Peyer's patch (tissue), 4 donors: ENCODE data around the gene RAD52. TPM values are rescaled to one million over a fixed set of nuclear protein-coding genes. Genes with fewer than 3 reads are reported as not detected.

ENCODE experiments used
- DNase-seq, 3 donors: peaks; one replicate each; pipeline ENCODE4 v3.0.0-alpha.2; 2017 to 2019
- H3K27ac ChIP-seq, 4 donors: fragments of 200-600 bp; sonication (generic); one replicate each; pipeline ENCODE4 v1.5.1; 2016 to 2019
- H3K27me3 ChIP-seq, 2 donors: fragments of 200-600 bp; sonication (generic); one replicate each; pipeline ENCODE4 v1.5.1; 2019
- H3K36me3 ChIP-seq, 3 donors: fragments of 200-600 bp; sonication (generic); one replicate each; pipeline ENCODE4 v1.5.1; 2016 to 2019
- H3K4me1 ChIP-seq, 4 donors: fragments of 200-600 bp; sonication (generic); one replicate each; pipeline ENCODE4 v1.5.1; 2016 to 2019
- H3K4me3 ChIP-seq, 4 donors: fragments of 200-600 bp; sonication (generic); 1 replicate in 3 of 4; 2 replicates in 1 of 4; pipeline ENCODE4 v1.5.1; 2016 to 2019; ENCODE audit warnings: mild to moderate bottlenecking in 1 of 4
- H3K9me3 ChIP-seq, 4 donors: fragments of 200-600 bp; sonication (generic); one replicate each; pipeline ENCODE4 v1.5.1; 2016 to 2019; ENCODE audit warnings: mild to moderate bottlenecking in 1 of 4
- CTCF ChIP-seq, 6 experiments: fragments of 450-650 bp in 4 of 6; fragments of 200-600 bp in 2 of 6; sonication (generic) in 1 of 6; IDR thresholded peaks; one replicate each; pipeline ENCODE4 v1.5.1; 2017 to 2019; ENCODE audit warnings: antibody characterized with exemption in 6 of 6, mild to moderate bottlenecking in 3 of 6, moderate library complexity in 1 of 6
- POLR2A ChIP-seq, 2 donors: fragments of 450-650 bp; IDR thresholded peaks; one replicate each; pipeline ENCODE4 v1.5.1; 2017; ENCODE audit warnings: antibody characterized with exemption in 2 of 2, mild to moderate bottlenecking in 2 of 2, moderate library complexity in 2 of 2
- total RNA-seq, 4 donors: library from RNA; depleted of rRNA; stranded (reverse); fragments of >200 nt; gene quantifications; one replicate each; pipeline ENCODE4 v1.1.0, GENCODE V29; 2016

The RAD52 gene
- total RNA-seq, 4 donors from 2014 or later: 14.2 to 59.4 (median 25.3) TPM

GRCh38 chr12:920676-921075 lies 28.8 kb downstream of the RAD52 start:
- no peak for TF ChIP-seq CTCF (IDR thresholded peaks at IDR 0.05)
- TF ChIP-seq POLR2A (IDR thresholded peaks at IDR 0.05): no peak
- DNase-seq: no peak
- H3K27me3 ChIP-seq: no peaks in the 10 kb centered on the region
- no peaks in the 10 kb centered on the region for H3K4me1 ChIP-seq
- no peak overlapping the region for H3K4me3 ChIP-seq
- H3K27ac ChIP-seq: no peak overlapping the region
- H3K36me3 ChIP-seq: peaks cover 0 to 67% (median 0%) of the 10 kb centered on the region in 3 donors
- H3K9me3 ChIP-seq: no peaks in the 10 kb centered on the region

- H3K36me3 ChIP-seq: peaks cover 0 to 79% (median 0%) of the 10 kb centered on the region in 3 donors
- peak overlapping the region in 1 of 4 donors; percentile 46 for H3K27ac ChIP-seq
- no peaks in the 10 kb centered on the region for H3K27me3 ChIP-seq
- no peak for DNase-seq
- no peaks in the 10 kb centered on the region for H3K4me1 ChIP-seq
- H3K4me3 ChIP-seq: no peak overlapping the region
- TF ChIP-seq CTCF (IDR thresholded peaks at IDR 0.05): no peak
- TF ChIP-seq POLR2A (IDR thresholded peaks at IDR 0.05): no peak
- H3K9me3 ChIP-seq: no peaks in the 10 kb centered on the region
These were observed 32.6 kb downstream of the RAD52 start for GRCh38 chr12:916712-917445.

- Histone ChIP-seq H3K9me3 (no peaks in the 10 kb centered on the region), H3K36me3 (peaks cover 0 to 80% (median 0%) of the 10 kb centered on the region in 3 donors), H3K27me3 (no peaks in the 10 kb centered on the region), H3K4me3 (no peak overlapping the region), H3K4me1 (no peaks in the 10 kb centered on the region), H3K27ac (peak overlapping the region in 1 of 4 donors; percentile 46)
- DNase-seq: peak in 2 of 3 donors; percentile 56 to 60
- no peak for TF ChIP-seq CTCF (IDR thresholded peaks at IDR 0.05)
- TF ChIP-seq POLR2A (IDR thresholded peaks at IDR 0.05): no peak
These were observed 33.3 kb downstream of the RAD52 start for GRCh38 chr12:916240-916639.

GRCh38 chr12:915090-915489 lies 34.4 kb downstream of the RAD52 start:
- TF ChIP-seq POLR2A (IDR thresholded peaks at IDR 0.05) (no peak), CTCF (IDR thresholded peaks at IDR 0.05) (no peak)
- H3K4me3 ChIP-seq: no peak overlapping the region
- no peaks in the 10 kb centered on the region for H3K4me1 ChIP-seq
- H3K27me3 ChIP-seq: no peaks in the 10 kb centered on the region
- no peaks in the 10 kb centered on the region for H3K9me3 ChIP-seq
- H3K27ac ChIP-seq: peak overlapping the region in 1 of 4 donors; percentile 8
- peaks cover 0 to 80% (median 0%) of the 10 kb centered on the region in 3 donors for H3K36me3 ChIP-seq
- DNase-seq: no peak

- no peak for DNase-seq
- Histone ChIP-seq H3K27ac (peak overlapping the region in 2 of 4 donors; percentile 8 to 17), H3K9me3 (no peaks in the 10 kb centered on the region), H3K4me1 (no peaks in the 10 kb centered on the region), H3K27me3 (no peaks in the 10 kb centered on the region), H3K36me3 (peaks cover 0 to 86% (median 0%) of the 10 kb centered on the region in 3 donors), H3K4me3 (no peak overlapping the region)
- TF ChIP-seq POLR2A (IDR thresholded peaks at IDR 0.05) (no peak), CTCF (IDR thresholded peaks at IDR 0.05) (no peak)
These were observed 35.4 kb downstream of the RAD52 start for GRCh38 chr12:913919-914698.
